NOMO-1 (cell line): ENCODE measurements around the gene HABP4.

Experiments used
- DNase-seq, 2 experiments: peaks; one replicate each; lab custom pipeline; 2025; ENCODE audit not compliant: unreplicated experiment in 2 of 2; lab: John Stamatoyannopoulos, UW

The HABP4 gene

GRCh38 chr9:96449845-96450612 lies at the start of gene HABP4:
HABP4 (plus strand) TSS chr9:96450169; CDS start chr9:96450280, 111 bp downstream.
- peak; percentile 90 to 95 for DNase-seq

GRCh38 chr9:96408409-96409280 lies 41.3 kb upstream of the HABP4 start:
- no peak for DNase-seq

GRCh38 chr9:96411129-96411838 lies 38.7 kb upstream of the HABP4 start:
- no peak for DNase-seq

GRCh38 chr9:96412174-96412913 lies 37.6 kb upstream of the HABP4 start:
- no peak for DNase-seq

- DNase-seq, result peak; percentile 60 to 69
Observed at GRCh38 chr9:96413302-96414221, 36.4 kb upstream of the HABP4 start.

GRCh38 chr9:96417051-96417586 lies 32.9 kb upstream of the HABP4 start:
- DNase-seq, result peak; percentile 65 to 80

- DNase-seq, result no peak
Observed at GRCh38 chr9:96417661-96418082, 32.3 kb upstream of the HABP4 start.

- DNase-seq, result peak; percentile 97 to 98
Observed at GRCh38 chr9:96418083-96418919, 31.7 kb upstream of the HABP4 start, which contains the start of gene ZNF367. ZNF367 (minus strand) TSS chr9:96418370; CDS start chr9:96418032, 338 bp downstream.

- peak; percentile 66 to 79 for DNase-seq
Observed at GRCh38 chr9:96418920-96419690, 30.9 kb upstream of the HABP4 start.

- no peak for DNase-seq
Observed at GRCh38 chr9:96419691-96419969, 30.3 kb upstream of the HABP4 start.

- DNase-seq, result peak; percentile 43 to 63
Observed at GRCh38 chr9:96420468-96421219, 29.3 kb upstream of the HABP4 start.

- DNase-seq, result no peak
Observed at GRCh38 chr9:96423322-96423984, 26.5 kb upstream of the HABP4 start.

- no peak for DNase-seq
Observed at GRCh38 chr9:96423985-96424336, 26.0 kb upstream of the HABP4 start.

- DNase-seq, result no peak
Observed at GRCh38 chr9:96425500-96426169, 24.3 kb upstream of the HABP4 start.

- DNase-seq, result no peak
Observed at GRCh38 chr9:96429732-96430131, 20.2 kb upstream of the HABP4 start.

GRCh38 chr9:96430377-96430776 lies 19.6 kb upstream of the HABP4 start:
- no peak for DNase-seq
